Stimulated activated naive CD4-positive, alpha-beta T cell (primary cell): ENCODE data around the gene DNASE1L3.
A peak's percentile ranks its signal among the peaks of the same experiment; 100 is the strongest.

ENCODE experiments used
- DNase-seq, 6 experiments: peaks; one replicate each; lab custom pipeline; 2025; lab: John Stamatoyannopoulos, UW

Gene DNASE1L3

DNA sequence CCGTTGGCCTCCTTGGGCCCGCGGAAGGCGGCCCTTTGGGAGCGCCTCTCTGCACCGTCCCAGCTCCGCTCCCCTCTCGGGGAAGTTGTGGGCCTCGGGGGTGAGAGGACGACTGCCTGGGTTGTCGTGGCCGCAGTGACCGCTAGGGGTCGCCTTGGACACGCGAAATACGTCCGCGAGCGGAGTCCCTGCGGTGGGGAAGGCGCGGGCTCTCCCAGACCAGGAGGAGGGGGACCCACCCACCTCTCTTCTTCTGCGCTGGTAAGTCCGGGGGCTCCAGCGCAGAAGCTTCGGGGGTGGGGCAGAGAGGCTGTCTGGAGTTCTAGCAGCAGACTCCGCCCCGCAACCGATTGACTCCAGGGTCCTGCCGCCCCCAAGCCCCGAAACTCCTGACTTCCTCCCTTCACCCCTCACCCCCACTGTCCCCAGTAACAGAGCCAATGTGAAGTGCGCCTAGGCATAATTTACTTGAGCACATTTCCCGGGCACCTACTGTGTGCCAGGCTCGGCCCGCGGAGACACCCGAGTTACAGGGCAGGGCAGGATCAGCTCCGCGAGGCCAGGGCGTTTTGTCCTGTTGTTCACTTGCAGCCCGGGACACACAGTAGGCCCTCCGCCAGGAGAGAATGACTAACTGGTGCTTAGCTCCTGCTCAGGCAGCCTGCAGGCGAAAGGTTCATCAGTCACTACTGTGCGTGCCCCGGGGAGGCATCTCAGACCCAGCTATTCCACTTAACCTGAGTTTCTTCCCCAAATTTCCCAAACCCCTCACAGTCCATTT is 32.8 kb downstream of the DNASE1L3 start:
- peak; percentile 66 to 86 (median 83) for DNase-seq

DNA sequence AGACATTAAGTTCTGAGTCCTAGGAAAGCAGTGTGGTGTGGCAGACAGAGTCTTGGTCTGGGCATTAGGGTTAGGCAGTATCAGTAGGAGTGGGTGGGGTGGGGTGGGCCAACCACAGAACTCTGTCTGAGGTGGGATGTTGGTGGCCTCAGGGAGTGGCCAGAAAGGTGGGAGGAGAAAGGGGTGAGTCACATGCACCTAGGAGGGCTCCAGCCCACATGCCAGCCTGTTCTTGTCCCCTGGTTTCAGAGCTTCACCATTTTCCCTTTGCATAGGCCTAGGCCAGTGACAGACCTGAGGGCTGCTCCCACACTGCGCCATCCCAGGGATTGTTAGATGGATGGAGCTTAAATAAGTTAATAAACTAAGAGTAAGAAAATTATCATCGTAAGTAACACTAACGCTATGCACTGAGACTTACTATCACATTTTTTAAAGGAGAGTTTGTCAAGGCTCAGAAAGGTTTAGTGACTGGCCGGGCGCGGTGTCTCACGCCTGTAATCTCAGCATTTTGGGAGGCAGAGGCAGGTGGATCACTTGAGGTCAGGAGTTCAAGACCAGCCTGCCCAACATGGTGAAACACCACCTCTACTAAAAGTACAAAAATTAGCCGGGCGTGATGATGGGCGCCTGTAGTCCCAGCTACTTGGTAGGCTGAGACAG is 33.8 kb downstream of the DNASE1L3 start:
- DNase-seq, result no peak

DNA sequence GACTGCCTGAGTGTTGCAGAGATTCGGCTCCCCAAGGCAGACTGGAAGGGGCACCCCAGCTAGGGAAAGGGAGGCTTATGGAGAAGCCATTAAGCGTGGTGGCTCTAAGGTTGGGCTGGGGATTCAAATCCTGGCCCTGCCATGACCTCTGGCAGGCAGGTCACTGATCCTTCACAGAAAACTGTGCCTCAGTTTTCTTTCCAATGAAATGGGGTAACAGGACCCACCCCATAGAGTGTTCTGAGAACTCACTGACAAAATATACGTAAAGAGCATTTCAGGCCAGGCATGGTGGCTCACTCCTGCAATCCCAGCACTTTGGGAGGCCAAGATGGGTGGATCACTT is 34.6 kb downstream of the DNASE1L3 start:
- no peak for DNase-seq

DNA sequence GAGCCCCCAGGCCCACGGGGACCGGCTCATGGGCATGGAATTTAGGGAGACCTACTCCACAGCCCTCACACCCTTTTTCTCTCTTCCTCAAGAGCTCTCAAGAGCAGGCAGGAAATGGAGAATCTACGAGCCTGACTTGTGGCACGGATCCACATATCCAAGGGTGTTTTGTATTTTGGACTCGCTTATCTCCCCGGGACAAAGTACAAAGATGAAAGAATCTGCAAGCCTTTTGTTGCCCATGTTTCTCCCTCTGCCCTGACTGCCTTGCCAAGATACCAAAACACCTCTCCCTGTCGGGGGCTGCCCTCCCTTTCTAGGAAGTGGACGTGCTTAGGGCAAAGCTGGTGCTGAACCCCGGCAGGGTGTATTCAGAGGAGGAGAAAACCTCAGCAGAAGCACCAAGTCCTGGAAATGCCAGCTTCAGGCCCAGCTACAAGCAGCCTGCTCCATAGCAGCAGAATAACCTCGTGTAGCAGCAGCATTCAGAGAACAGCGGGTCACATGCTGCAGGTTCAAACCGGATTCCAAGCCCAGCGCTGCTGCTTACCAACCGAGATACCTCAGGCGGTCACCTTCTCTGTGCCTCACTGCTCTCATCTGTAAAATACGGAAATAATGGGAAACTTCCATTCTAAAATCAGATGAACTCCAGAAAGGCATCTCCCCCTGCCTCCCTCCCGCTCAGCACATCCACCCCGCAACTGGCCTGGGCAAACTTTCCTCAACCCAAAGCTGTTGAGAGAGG is 35.2 kb downstream of the DNASE1L3 start:
- no peak for DNase-seq

DNA sequence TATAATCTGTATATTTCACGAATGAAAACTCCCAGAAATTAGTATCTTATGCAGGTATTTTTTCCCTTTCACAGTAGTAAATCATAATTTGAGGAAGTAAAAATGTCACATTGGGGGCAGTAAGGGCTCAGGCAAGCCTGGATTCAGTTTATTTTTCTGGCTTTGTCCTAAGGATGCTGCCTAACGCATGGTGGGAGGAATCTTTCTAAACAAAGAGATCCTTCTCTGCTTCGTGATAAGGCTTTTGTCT is 35.7 kb downstream of the DNASE1L3 start:
- no peak for DNase-seq

DNA sequence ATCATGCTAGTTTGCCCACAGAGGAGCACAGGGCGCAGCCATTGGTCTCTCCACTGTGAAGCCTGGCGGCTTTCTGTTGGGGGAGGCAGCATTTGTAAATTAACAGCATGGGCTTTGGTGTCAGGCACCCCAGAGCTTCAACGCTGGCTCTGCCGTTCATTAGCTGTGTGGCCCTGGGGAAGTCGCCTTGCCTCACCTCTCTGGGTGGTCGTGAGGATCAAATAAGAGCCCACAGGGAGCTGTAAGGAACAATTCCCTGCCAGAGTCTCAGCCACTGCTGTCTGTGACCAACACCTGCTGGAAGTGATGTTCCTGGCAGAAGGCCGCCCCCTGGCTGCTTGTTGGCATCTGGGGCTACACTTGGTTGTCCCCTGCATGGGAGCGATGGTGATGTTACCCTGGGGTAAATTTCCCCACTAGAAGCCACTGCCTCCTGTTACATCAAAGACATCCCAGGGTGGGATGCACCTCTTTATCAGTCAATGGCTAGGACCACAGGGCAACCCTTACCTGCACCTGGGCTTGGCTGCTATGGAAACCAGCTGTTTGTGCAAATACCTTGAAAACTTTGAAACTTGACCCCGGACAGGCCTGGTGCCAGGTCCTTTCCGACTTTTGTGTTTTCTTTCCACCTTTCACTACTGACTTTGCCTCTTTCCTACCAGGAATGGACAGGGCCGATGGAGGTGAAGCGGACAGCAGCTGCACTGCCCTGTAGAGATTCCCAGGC is 36.9 kb downstream of the DNASE1L3 start:
- DNase-seq, result peak in 5 of 6 experiments; percentile 15 to 58 (median 37)

DNA sequence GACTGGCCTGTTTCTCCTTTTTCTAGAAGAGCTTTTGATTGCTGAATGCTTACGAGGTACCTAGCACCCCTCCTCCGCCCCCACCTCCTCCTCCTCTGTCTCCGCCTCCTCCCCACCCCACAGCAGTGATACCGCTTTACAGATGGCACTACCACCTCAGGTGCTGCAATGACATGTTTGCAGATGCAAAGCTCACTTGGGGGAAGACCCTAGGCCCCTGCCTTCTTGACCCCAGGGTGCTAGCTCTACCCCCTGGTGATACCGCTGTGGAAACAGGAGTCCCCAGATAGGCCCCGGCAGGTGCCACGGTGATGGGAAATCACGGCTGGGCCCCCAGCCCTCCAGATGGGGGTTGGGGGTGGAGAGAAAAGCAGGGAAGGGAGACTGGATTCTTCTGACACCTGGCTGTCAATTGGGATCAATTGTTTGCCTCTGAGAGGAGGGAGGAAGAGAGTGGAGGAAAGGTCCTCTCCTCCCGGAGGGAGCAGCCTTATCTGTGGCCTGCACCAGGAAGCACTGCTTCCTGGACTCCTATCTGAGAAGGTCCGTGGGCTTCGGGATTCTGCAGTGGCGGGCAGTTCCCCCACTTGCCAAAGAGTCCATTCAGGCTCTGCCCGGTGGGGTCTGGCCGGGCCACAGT is 37.6 kb downstream of the DNASE1L3 start:
- no peak for DNase-seq

DNA sequence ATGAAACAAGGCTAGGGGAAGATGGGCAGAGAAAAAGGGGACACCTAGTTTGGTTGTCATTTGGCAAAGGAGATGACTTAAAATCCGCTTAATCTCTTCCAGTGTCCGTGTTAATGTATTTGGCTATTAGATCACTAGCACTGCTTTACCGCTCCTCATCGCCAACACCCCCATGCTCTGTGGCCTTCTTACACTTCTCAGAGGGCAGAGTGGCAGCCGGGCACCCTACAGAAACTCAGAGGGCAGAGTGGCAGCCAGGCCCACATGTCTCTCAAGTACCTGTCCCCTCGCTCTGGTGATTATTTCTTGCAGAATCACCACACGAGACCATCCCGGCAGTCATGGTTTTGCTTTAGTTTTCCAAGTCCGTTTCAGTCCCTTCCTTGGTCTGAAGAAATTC is 39.6 kb downstream of the DNASE1L3 start:
- DNase-seq, result no peak

DNA sequence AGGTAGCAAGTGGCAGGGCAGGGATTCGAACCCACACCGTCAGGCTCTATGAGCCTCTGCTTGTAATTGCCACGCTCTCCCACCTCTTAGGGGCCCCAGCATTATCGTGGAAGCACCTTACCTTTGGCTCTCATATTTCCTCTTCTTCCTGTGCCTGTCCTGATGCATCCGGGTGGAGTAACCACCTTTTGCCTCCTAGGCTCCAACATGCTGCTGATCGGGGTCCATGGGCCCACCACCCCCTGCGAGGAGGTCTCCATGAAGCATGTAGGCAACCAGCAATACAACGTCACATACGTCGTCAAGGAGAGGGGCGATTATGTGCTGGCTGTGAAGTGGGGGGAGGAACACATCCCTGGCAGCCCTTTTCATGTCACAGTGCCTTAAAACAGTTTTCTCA is 40.4 kb downstream of the DNASE1L3 start:
- DNase-seq, result no peak

DNA sequence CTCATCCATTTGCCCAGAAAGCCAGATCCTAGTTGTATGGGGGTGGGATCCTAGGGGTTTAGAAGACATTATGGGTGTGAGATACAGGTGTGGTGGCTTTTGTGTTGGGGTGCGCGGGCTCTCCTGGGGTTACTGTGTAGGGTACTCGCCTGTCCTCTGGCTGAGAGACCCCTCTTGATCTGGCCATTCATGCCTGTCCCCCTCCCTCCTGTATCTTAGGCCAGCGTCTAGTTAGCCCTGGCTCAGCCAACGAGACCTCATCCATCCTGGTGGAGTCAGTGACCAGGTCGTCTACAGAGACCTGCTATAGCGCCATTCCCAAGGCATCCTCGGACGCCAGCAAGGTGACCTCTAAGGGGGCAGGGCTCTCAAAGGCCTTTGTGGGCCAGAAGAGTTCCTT is 41.4 kb downstream of the DNASE1L3 start:
- no peak for DNase-seq

DNA sequence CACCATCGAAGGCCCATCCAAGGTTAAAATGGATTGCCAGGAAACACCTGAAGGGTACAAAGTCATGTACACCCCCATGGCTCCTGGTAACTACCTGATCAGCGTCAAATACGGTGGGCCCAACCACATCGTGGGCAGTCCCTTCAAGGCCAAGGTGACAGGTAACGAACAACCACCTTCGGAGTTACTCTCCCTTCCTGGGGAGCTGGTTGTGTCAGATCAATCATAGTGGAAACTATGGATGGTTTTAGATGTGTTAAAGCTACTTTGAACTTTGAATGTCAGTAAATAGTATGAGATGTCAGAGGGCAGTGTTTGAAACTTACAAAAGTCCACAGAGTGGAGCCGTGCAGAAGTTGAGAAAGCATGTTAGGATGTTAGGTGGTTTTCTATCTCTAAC is 42.3 kb downstream of the DNASE1L3 start:
- DNase-seq, result no peak

DNA sequence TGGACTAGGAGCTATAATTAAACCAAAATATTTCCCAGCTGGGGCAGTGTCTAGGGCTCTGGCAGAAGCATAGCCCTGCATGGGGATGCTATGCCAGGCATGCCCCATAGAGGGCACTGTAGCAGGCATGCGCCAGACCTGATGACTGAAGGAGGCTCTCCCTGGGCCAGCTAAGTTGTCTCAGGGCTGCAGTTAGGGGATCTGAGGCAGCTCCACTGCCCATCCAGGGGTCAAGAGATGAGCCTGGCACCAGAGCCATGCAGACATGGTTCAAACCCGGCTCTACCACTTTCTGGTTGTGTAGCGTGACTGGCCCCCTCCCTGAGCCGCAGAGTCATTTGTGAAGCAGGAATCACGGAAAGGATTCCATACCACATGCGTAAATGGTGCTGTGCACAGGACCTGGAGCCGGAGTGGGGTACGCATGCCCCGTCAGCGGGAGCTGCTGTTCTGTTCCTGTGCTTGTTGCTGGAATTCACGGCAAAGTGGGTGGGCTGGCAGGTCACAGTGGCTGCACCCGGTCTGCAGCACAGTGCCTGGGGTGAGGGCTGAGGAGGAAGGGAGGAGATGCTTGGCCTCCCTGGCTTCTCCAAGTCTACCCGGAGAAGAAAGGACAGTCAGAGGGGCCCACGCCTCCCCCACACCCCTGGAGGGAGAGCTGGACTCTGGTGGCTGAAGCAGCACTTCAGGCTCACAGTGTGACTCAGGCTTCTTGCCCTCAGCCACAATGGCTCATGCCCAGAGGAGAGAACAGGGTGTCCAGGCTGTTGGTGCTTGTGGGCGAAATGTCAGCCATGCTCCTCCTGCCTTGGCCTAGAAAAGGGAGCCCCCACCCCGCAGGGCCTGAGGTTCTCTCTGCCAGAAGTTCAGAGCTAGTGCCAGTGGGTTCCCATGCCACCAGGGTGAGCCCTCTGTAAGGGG is 43.1 kb downstream of the DNASE1L3 start:
- peak in 5 of 6 experiments; percentile 8 to 45 (median 42) for DNase-seq

DNA sequence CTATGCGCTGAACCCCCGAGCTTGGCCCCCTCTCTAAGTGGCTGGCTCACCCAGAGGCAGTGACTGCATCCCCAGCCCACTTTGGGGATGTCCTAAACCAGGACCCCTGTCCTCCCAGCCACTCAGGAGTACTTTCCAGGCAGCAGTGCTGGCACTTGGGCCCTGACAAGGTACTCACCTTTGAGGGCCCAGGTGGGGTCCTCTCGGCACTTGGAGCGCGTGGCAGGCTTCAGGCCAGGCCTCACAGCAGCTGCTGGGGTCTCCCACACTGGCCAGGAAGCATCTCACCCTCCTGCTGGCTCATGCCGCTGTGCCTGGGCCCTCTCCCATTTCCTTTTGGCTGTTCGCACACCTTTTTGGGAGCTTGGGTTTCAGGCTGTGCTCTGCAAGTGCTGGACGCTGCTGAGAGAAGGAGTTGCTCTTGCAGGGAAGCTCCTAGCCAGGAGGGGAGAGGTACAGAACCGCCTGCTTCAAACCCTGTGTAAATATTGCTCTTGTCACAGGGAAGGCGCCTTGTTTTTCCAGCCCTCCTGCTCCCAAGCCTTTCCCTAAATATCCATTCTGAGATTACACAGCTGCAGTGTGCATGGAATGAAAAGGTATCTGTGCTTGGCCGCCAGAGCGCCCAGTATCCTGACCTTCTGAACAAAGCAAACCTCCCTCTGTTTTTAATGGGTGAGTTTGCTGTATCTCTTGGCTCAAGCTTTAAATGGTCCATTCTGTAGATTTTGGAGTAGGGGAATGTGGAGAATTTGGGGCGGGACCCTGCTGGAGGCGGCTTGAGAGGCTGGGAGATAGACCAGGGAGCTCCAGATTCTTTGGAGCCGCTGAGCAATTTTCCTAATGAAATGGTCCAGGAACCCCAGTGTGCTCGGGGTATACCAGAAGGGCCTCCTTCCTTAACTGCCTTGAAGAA is 45.6 kb downstream of the DNASE1L3 start:
- DNase-seq, result no peak

DNA sequence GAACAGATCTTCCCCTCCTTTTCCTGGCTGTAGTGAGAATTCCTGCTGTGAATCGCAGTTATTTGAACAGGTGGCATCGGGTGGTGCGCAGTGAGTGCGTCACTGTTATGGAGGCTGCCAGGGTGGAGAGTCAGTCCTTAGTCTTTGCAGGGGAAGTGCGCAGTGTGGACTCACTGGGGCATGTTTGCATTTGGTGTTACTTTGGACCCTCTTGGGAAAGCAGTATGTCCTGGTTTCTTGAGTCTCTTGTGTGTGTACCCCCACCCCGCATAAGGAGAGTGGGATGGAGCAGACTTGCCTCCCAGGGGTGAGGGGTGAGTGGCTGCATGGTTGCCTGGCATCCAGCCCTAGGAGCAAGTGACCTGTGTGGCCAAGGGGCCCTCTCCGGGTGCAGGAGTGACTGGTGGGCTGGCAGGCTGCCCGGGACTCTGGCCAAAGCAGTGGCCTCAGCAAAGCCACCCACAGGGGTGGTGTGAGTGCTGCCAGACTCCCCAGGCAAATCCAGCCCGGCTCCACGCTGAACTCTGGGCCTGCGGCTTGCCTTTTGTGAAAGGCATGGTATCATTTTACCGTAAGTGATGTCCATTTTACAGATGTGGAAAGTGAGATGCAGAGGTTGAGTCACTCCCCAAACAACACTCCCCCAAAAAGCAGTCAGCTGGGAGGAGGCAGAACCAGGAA is 46.4 kb downstream of the DNASE1L3 start:
- no peak for DNase-seq

DNA sequence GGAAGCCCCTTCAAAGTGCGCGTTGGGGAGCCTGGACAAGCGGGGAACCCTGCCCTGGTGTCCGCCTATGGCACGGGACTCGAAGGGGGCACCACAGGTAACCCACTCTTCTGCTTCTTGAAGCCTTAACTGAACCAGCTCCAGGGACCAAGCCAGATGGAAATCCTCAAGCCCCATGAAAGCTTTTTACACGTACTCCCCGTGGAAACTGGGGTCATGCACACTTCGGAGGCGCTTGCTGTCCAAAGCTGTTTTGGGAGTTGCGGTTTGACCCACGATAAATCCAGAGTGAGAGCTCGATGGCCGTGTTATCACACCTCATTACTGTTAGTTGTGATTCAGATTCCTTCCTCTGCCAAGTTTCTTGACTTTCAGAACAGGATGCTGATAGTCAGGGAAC is 47.5 kb downstream of the DNASE1L3 start:
- no peak for DNase-seq

DNA sequence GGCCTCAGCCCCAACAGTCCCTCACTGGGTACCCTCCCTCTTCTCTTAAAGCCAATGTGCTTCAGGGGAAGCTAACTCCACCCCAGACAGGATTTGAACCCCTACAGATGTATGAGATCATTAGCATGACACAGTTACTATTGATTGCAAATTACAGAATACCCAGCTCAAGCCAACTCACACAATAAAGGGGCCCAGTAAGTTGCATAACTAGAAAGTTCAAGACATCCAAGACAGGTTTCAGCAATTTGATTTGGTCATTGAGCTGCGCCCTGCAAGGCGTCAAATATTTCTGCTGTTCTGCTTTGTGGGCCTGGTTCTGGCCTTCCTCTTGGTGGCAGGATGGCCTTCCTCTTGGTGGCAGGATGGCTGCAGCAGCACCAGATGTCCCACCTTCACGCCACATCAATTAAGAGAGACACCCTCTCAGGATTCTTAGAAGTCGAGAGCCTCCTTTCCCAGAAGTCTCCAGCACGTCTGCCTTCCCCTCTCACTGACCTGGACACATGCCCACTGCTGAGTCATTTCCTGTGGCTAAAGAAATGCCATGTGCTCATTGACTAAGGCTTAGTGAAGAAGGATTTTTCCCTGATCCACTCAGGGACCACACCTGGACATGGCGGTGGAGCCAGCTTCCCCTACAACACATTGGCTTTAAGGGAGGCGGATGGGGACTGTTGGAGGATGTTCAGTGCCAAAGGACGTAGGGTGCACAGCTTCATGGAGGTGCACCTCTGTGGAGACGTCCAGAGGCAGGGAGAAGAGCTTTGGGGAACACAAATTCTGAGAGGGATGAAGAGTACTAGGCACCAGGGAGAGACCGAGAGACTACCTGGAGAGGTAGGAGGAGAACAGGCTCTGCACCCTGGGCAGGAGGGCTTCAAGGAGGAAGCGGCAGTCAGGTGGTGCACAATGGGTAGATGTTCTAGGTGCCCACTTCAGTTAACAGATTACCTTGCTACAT is 49.1 kb downstream of the DNASE1L3 start:
- DNase-seq, result no peak

DNA sequence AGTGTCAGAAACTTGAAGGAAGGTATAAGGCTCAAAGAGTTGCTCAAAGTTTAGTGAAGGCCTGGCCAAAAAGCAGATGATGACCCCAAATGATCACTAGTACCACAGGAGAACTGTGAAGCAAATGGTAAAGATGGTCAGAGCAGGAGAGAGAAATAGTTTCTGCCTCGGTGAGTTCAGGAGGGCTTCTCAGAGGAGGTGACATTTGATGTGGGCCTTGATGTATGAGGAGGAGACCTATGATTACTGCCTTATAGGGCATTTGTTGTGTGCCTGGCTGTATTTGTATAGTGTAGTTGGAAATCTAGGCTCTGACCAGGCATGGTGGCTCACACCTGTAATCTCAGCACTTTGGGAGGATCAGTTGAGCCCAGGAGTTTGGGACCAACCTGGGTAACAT is 50.4 kb downstream of the DNASE1L3 start:
- DNase-seq, result no peak

DNA sequence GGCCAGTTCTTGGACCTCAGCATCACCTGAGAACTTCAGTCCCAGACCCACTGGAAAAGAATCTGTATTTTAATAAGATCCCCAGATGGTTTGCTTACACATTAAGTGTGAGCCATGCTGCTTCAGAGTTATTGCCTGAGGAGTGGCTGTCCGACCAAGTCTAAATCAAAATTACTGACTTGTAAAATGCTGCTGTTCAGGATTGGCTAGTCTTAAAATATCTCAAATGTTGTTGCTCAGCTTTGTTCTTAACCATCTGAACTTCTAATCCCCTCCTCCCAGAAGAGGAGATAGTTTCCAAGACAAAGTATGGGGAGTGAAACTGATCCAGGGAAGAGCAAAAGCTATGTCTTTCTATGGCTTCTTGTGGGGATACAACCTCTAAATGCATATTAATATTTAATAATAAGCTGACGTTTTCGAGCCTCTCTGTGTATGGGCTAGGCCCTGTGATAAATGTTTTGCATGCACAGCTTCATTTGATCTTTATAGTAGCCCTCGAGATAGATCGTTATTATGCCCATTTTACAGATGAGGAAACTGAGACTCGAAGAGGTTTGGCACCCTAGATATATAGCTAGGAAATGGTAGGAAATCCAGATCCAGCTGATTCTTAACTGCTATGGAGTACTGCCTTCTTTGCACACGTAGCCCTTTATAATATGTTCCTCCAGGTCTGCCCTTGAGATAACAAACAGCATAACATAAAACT is 52.2 kb downstream of the DNASE1L3 start:
- DNase-seq, result no peak
